PC-3 (cell line): ENCODE results near the gene ZNF358.

Experiments
- EZH2 ChIP-seq: fragments of 300-600 bp; sonication (generic); IDR thresholded peaks from one replicate; pipeline ENCODE4 v1.6.1; 2017; ENCODE audit warnings: antibody characterized with exemption, mild to moderate bottlenecking, low read length; ENCODE audit not compliant: unreplicated experiment
- TF ChIP-seq, protein P1 (sequence below): fragments of 300-600 bp; sonication (generic); conservative IDR thresholded peaks from 2 replicates; pipeline ENCODE4 v1.5.1; 2017; ENCODE audit warnings: antibody characterized with exemption, low read depth, mild to moderate bottlenecking, low read length

DNA sequence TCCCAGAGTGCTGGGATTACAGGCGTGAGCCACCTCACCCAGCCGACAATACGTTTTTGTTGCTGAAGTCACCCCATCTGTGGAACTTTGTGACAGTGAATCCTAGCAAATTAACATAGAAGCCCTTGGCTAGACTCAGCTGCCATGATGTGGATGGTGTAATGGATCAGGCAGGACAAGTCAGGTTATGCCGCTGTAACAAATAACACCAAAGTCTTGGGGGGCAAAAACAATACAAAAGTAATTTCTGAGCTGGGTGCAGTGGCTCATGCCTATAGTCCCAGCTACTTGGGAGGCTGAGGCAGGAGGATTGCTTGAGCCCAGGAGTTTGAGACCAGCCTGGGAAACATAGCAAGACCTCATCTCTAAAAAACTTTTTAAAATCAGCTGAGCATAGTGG is 49.0 kb downstream of the ZNF358 start:
- TF ChIP-seq, protein P1, sequence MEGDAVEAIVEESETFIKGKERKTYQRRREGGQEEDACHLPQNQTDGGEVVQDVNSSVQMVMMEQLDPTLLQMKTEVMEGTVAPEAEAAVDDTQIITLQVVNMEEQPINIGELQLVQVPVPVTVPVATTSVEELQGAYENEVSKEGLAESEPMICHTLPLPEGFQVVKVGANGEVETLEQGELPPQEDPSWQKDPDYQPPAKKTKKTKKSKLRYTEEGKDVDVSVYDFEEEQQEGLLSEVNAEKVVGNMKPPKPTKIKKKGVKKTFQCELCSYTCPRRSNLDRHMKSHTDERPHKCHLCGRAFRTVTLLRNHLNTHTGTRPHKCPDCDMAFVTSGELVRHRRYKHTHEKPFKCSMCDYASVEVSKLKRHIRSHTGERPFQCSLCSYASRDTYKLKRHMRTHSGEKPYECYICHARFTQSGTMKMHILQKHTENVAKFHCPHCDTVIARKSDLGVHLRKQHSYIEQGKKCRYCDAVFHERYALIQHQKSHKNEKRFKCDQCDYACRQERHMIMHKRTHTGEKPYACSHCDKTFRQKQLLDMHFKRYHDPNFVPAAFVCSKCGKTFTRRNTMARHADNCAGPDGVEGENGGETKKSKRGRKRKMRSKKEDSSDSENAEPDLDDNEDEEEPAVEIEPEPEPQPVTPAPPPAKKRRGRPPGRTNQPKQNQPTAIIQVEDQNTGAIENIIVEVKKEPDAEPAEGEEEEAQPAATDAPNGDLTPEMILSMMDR, result no peak
- TF ChIP-seq EZH2, result no peak
